Transverse colon (tissue), 4 donors: Measurements from ENCODE around the gene CACFD1. TPM values are rescaled to one million over a fixed set of nuclear protein-coding genes. Genes with fewer than 3 reads are reported as not detected.
"Not testable (repeated sequence)": the region's sequence is repeated elsewhere in the genome, so short reads cannot be mapped to it uniquely, and the experiment has no call there.

Experiments used
- DNase-seq: peaks from one replicate; pipeline ENCODE4 v3.0.0-alpha.2; 2019
- H3K27ac ChIP-seq, 4 donors: fragments of 200-600 bp; sonication (generic); 2 replicates each; pipeline ENCODE4 v1.5.1; 2016 to 2018; ENCODE audit warnings: inconsistent platforms in 4 of 4
- H3K27me3 ChIP-seq: fragments of 200-600 bp; sonication (generic); 2 replicates; pipeline ENCODE4 v1.5.1; 2017; ENCODE audit warnings: inconsistent platforms
- H3K36me3 ChIP-seq, 4 donors: fragments of 200-600 bp; sonication (generic); 2 replicates each; pipeline ENCODE4 v1.5.1; 2017 to 2019; ENCODE audit warnings: inconsistent platforms in 4 of 4
- H3K4me1 ChIP-seq, 4 donors: fragments of 200-600 bp; sonication (generic); 2 replicates each; pipeline ENCODE4 v1.5.1; 2017 to 2020; ENCODE audit warnings: inconsistent platforms in 4 of 4
- H3K4me3 ChIP-seq, 4 donors: fragments of 200-600 bp; sonication (generic); 1 replicate in 1 of 4; 2 replicates in 3 of 4; pipeline versions ENCODE4 v1.5.1 to v1.6.1; 2017 to 2019; ENCODE audit warnings: inconsistent platforms in 4 of 4
- H3K9me3 ChIP-seq, 2 donors: fragments of 200-600 bp; sonication (generic); 2 replicates each; pipeline ENCODE4 v1.5.1; 2017 to 2019; ENCODE audit warnings: inconsistent platforms in 2 of 2
- CTCF ChIP-seq, 5 experiments: fragments of 200-600 bp in 3 of 5; fragments of 450-650 bp in 2 of 5; sonication (generic) in 3 of 5; IDR thresholded peaks; 1 replicate in 2 of 5; 2 replicates in 3 of 5; pipeline ENCODE4 v1.5.1; 2016 to 2017; ENCODE audit warnings: antibody characterized with exemption in 5 of 5, inconsistent platforms in 3 of 5, mild to moderate bottlenecking in 2 of 5, moderate library complexity in 1 of 5
- EP300 ChIP-seq: sonication (generic); formaldehyde crosslinking; IDR thresholded peaks from one replicate; pipeline ENCODE4 v1.6.1; 2017; ENCODE audit warnings: antibody characterized with exemption, low read depth
- POLR2A ChIP-seq: fragments of 450-650 bp; IDR thresholded peaks from one replicate; pipeline ENCODE4 v1.6.1; 2016; ENCODE audit warnings: antibody characterized with exemption, mild to moderate bottlenecking, moderate library complexity
- POLR2AphosphoS5 ChIP-seq, 3 donors: sonication (generic); formaldehyde crosslinking; IDR thresholded peaks; one replicate each; pipeline ENCODE4 v1.6.1; 2016; ENCODE audit warnings: antibody characterized with exemption in 3 of 3
- WGBS, 2 donors: methylation state at CpG; one replicate each; pipeline ENCODE4 v1.1.5; 2018; ENCODE audit warnings: low coverage in 1 of 2; 5-methylcytosine and 5-hydroxymethylcytosine counted together
- in situ Hi-C, 4 donors: fragments of 200-750 bp; cut with MboI; loops; one replicate each; pipeline versions ENCODE4 v1.15.0 to v1.15.1; 2017; ENCODE audit warnings: low sequenced_read_pairs in 3 of 4, low pct_ligation_motif_present in 1 of 4, low pct_unique_long_range_greater_than_20kb in 1 of 4
- intact Hi-C: fragments of 100-400 bp; cut with DNase I; formaldehyde crosslinking; loops from one replicate; pipeline ENCODE4 v1.15.1; 2023; ENCODE audit warnings: low total_unique reads
- total RNA-seq, 4 donors: library from RNA; depleted of rRNA; stranded (reverse); fragments of >200 nt; gene quantifications; one replicate each; pipeline ENCODE4 v1.1.0, GENCODE V29; 2016

Gene CACFD1
- total RNA-seq, 4 donors from 2014 or later, result 44.6 to 153 (median 80.0) TPM

GRCh38 chr9:133445293-133445969 lies 14.3 kb upstream of the CACFD1 start:
- 60 to 89% methylated on average over 1 to 23 of the region's 23 CpGs for WGBS, 2 donors
- Histone ChIP-seq H3K36me3 (no peaks in the 10 kb centered on the region), H3K4me3 (no peak overlapping the region), H3K9me3 (no peaks in the 10 kb centered on the region), H3K27me3 (no peaks in the 10 kb centered on the region), H3K27ac (no peak overlapping the region), H3K4me1 (peaks cover 0 to 5% (median 0%) of the 10 kb centered on the region in 4 donors)
- DNase-seq, result no peak
- in situ Hi-C loops (no loop called here), intact Hi-C loops (no loop called here)
- no peak for TF ChIP-seq POLR2A
- TF ChIP-seq CTCF (IDR thresholded peaks at IDR 0.05), result no peak
- TF ChIP-seq POLR2AphosphoS5 (IDR thresholded peaks at IDR 0.05), result no peak
- TF ChIP-seq EP300, result no peak

- in situ Hi-C loops, result no loop called here
- TF ChIP-seq CTCF (IDR thresholded peaks at IDR 0.05), result no peak
- TF ChIP-seq POLR2AphosphoS5 (IDR thresholded peaks at IDR 0.05), result no peak
- TF ChIP-seq POLR2A, result no peak
- H3K9me3 ChIP-seq, result no peaks in the 10 kb centered on the region
- WGBS, 2 donors, result 84 to 93% methylated on average over 2 to 5 of the region's 13 CpGs
- no peak overlapping the region for H3K4me3 ChIP-seq
- peaks cover 0 to 5% (median 0%) of the 10 kb centered on the region in 4 donors for H3K4me1 ChIP-seq
- intact Hi-C loops, result no loop called here
- H3K27me3 ChIP-seq, result no peaks in the 10 kb centered on the region
- DNase-seq, result no peak
- H3K36me3 ChIP-seq, result no peaks in the 10 kb centered on the region
- H3K27ac ChIP-seq, result no peak overlapping the region
Measured at GRCh38 chr9:133448487-133448972, 11.2 kb upstream of the CACFD1 start.

- no peak overlapping the region for H3K4me3 ChIP-seq
- DNase-seq, result peak; percentile 57
- no peaks in the 10 kb centered on the region for H3K27me3 ChIP-seq
- intact Hi-C loops (no loop called here), in situ Hi-C loops (no loop called here)
- no peak overlapping the region for H3K27ac ChIP-seq
- no peaks in the 10 kb centered on the region for H3K9me3 ChIP-seq
- WGBS, 2 donors, result 70% methylated on average over 12 of the region's 12 CpGs; no CpG with 5 or more reads in 1 of the 2 donors
- H3K36me3 ChIP-seq, result no peaks in the 10 kb centered on the region
- no peak for TF ChIP-seq POLR2AphosphoS5 (IDR thresholded peaks at IDR 0.05)
- TF ChIP-seq POLR2A, result no peak
- no peak for TF ChIP-seq CTCF (IDR thresholded peaks at IDR 0.05)
- TF ChIP-seq EP300, result no peak
- peaks cover 0 to 5% (median 0%) of the 10 kb centered on the region in 4 donors for H3K4me1 ChIP-seq
Measured at GRCh38 chr9:133449760-133450159, 10.0 kb upstream of the CACFD1 start.

GRCh38 chr9:133451865-133452264 lies 7.9 kb upstream of the CACFD1 start:
- H3K4me1 ChIP-seq, H3K4me3 ChIP-seq, in situ Hi-C loops, H3K9me3 ChIP-seq, DNase-seq, H3K27me3 ChIP-seq, H3K36me3 ChIP-seq, intact Hi-C loops, H3K27ac ChIP-seq: not testable (repeated sequence)
- 70% methylated on average over 5 of the region's 5 CpGs; no CpG with 5 or more reads in 1 of the 2 donors for WGBS, 2 donors
